ENCODE measurements around the gene DEDD. TPM values are rescaled to one million over a fixed set of nuclear protein-coding genes. Genes with fewer than 3 reads are reported as not detected.

The DEDD gene
- total and polyA plus RNA-seq, 10 of the 15 experiments (the other 5 are each of a cell fraction or from before 2014, with no cell fraction given): 13.6 to 33.9 (median 30.3) TPM

DNA sequence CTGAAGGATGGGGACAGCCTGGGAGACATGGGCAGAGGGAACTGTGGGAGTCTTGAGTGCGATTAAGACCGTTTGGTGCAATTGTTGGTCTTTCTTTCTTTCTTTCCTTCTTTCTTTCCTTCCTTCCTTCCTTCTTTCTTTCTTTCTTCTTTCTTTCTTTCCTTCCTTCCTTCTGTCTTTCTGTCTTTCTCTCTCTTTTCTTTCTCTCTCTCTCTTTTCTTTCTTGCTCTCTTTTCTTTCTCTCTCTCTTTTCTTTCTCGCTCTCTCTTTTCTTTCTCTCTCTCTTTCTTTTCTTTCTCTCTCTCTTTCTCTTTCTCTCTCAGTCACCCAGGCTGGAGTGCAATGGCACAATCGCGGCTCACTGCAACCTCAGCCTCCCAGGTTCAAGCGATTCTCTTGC, 37.2 kb downstream of the DEDD start:
- CTCF ChIA-PET: interaction anchor here (0.6 to 7.6 kb wide), 10 partner anchors 10 to 142 kb away, joined by 3 to 181 read pairs (median 6); partner anchors contain the start of genes ARHGAP30, ITLN2, TSTD1 and USF1
- WGBS (ENCODE audit: insufficient coverage, insufficient replicate concordance, low lambda C conversion rate, missing lambda C conversion rate): 96% methylated on average over 6 of the region's 6 CpGs
- in situ Hi-C loops (cut with MboI) (no loop called here), intact Hi-C loops (cut with micrococcal nuclease; ENCODE audit: unreplicated experiment) (no loop called here)
- Histone ChIP-seq H3K4me1 (ENCODE audit: control insufficient read depth, insufficient read depth, low read length) (peaks cover 39% of the 10 kb centered on the region), H3K4me3 (no peak overlapping the region), H3K9me3 (replicated peaks; ENCODE audit: control insufficient read depth, insufficient read depth, low read length) (no peaks in the 10 kb centered on the region), H3K4me2 (ENCODE audit: control insufficient read depth, insufficient read depth) (no peak overlapping the region; the same call in 1 of the 2 replicates), H3K9ac (ENCODE audit: control insufficient read depth, insufficient read depth, low read length) (no peak overlapping the region), H4K20me1 (ENCODE audit: control insufficient read depth, insufficient read depth) (no peaks in the 10 kb centered on the region), H3K27me3 (replicated peaks in 1 of 2; ENCODE audit: control insufficient read depth in 2 of 2, insufficient read depth in 2 of 2, low read length in 1 of 2) (no peaks in the 10 kb centered on the region), H3K36me3 (ENCODE audit: control insufficient read depth in 2 of 2, insufficient read depth in 2 of 2, low read length in 1 of 2) (peaks cover 0 to 8% of the 10 kb centered on the region in 2 experiments; a peak in 3 of 4 replicates), H3K27ac (ENCODE audit: control insufficient read depth, insufficient read depth) (no peak overlapping the region), H3K79me2 (ENCODE audit: control insufficient read depth, insufficient read depth, low read length) (no peaks in the 10 kb centered on the region), H2AFZ (ENCODE audit: control insufficient read depth, low read depth, low read length) (no peak overlapping the region)
- BruUV-seq (replicated peaks): no TSS peak
- SMC1A ChIA-PET (ENCODE audit: uncharacterized antibody, unreplicated experiment): interaction anchor here (0.9 to 7.0 kb wide), 12 partner anchors 10 to 141 kb away, joined by 3 to 110 read pairs (median 6); partner anchors contain the start of genes ARHGAP30, F11R, ITLN2 and NIT1
- POLR2A ChIA-PET: interaction anchor here (0.6 to 5.6 kb wide), 6 partner anchors 10 to 76 kb away, joined by 3 to 66 read pairs (median 4); partner anchors contain the start of genes ARHGAP30, F11R and USF1
- DNase-seq (ENCODE audit: low read depth, low spot score) (no peak), FAIRE-seq (no peak), ATAC-seq (no peak)
- TF ChIP-seq, protein P1, sequence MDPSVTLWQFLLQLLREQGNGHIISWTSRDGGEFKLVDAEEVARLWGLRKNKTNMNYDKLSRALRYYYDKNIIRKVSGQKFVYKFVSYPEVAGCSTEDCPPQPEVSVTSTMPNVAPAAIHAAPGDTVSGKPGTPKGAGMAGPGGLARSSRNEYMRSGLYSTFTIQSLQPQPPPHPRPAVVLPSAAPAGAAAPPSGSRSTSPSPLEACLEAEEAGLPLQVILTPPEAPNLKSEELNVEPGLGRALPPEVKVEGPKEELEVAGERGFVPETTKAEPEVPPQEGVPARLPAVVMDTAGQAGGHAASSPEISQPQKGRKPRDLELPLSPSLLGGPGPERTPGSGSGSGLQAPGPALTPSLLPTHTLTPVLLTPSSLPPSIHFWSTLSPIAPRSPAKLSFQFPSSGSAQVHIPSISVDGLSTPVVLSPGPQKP (IDR thresholded peaks at IDR 0.05; ENCODE audit: low read depth, low read length): no peak
- RAD21 ChIA-PET (ENCODE audit: unreplicated experiment): interaction anchor here (4.7 to 6.7 kb wide), 2 partner anchors 24 to 49 kb away, joined by 40 to 90 read pairs; partner anchors contain the start of genes ARHGAP30 and USF1

DNA sequence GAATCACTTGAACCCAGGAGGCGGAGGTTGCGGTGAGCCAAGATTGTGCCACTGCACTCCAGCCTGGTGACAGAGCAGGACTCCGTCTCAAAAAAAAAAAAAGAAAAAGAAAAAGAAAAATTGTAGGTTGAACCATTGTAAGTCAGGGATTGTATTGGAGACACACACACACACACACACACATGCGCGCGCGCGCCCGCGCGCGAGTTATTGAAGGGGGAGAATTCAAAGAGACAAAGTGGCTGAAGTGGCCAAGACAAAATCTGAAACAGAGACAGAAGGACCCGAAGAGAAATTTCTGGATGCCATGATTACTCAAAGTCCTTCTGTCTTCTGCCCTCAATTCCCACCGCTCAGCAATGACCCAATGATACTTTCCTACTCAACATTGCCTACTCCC, 38.0 kb downstream of the DEDD start:
- RAD21 ChIA-PET (ENCODE audit: unreplicated experiment): interaction anchor here (6.7 kb wide), 1 partner anchor 24 kb away, joined by 90 read pairs; the partner anchor contains the start of gene ARHGAP30
- Histone ChIP-seq H3K9me3 (replicated peaks; ENCODE audit: control insufficient read depth, insufficient read depth, low read length) (no peaks in the 10 kb centered on the region), H3K4me1 (ENCODE audit: control insufficient read depth, insufficient read depth, low read length) (peaks cover 39% of the 10 kb centered on the region), H3K27ac (ENCODE audit: control insufficient read depth, insufficient read depth) (no peak overlapping the region), H3K79me2 (ENCODE audit: control insufficient read depth, insufficient read depth, low read length) (no peaks in the 10 kb centered on the region), H3K36me3 (ENCODE audit: control insufficient read depth in 2 of 2, insufficient read depth in 2 of 2, low read length in 1 of 2) (peaks cover 0 to 4% of the 10 kb centered on the region in 2 experiments; a peak in 2 of 4 replicates), H3K27me3 (replicated peaks in 1 of 2; ENCODE audit: control insufficient read depth in 2 of 2, insufficient read depth in 2 of 2, low read length in 1 of 2) (no peaks in the 10 kb centered on the region), H3K9ac (ENCODE audit: control insufficient read depth, insufficient read depth, low read length) (no peak overlapping the region), H4K20me1 (ENCODE audit: control insufficient read depth, insufficient read depth) (no peaks in the 10 kb centered on the region), H3K4me3 (no peak overlapping the region), H3K4me2 (ENCODE audit: control insufficient read depth, insufficient read depth) (no peak overlapping the region), H2AFZ (ENCODE audit: control insufficient read depth, low read depth, low read length) (no peak overlapping the region)
- 99% methylated on average over 13 of the region's 14 CpGs for WGBS (ENCODE audit: insufficient coverage, insufficient replicate concordance, low lambda C conversion rate, missing lambda C conversion rate)
- FAIRE-seq (no peak), ATAC-seq (no peak), DNase-seq (ENCODE audit: low read depth, low spot score) (no peak)
- intact Hi-C loops (cut with micrococcal nuclease; ENCODE audit: unreplicated experiment): no loop called here
- no TSS peak for BruUV-seq (replicated peaks)
- in situ Hi-C loops (cut with MboI): no loop called here
- POLR2A ChIA-PET: interaction anchor here (0.6 to 5.6 kb wide), 4 partner anchors 11 to 591 kb away, joined by 3 to 66 read pairs (median 4); partner anchors contain the start of gene ARHGAP30
- SMC1A ChIA-PET (ENCODE audit: uncharacterized antibody, unreplicated experiment): interaction anchor here (0.9 to 7.0 kb wide), 9 partner anchors 20 to 97 kb away, joined by 3 to 110 read pairs (median 7); partner anchors contain the start of genes ARHGAP30, DEDD, F11R and NIT1
- CTCF ChIA-PET: interaction anchor here (1.0 to 7.6 kb wide), 6 partner anchors 10 to 101 kb away, joined by 3 to 181 read pairs (median 58); partner anchors contain the start of genes ARHGAP30, TSTD1 and USF1
- TF ChIP-seq MXI1 (IDR thresholded peaks at IDR 0.05; ENCODE audit: low read depth, low read length) (no peak), CBX3 (IDR thresholded peaks at IDR 0.05; ENCODE audit: borderline replicate concordance, low read depth) (no peak), ZNF274 (IDR thresholded peaks at IDR 0.05; ENCODE audit: insufficient read depth, insufficient read length) (no peak), MEF2B (IDR thresholded peaks at IDR 0.05; ENCODE audit: partially characterized antibody, poor library complexity, severe bottlenecking) (no peak)
- TF ChIP-seq, protein P2, sequence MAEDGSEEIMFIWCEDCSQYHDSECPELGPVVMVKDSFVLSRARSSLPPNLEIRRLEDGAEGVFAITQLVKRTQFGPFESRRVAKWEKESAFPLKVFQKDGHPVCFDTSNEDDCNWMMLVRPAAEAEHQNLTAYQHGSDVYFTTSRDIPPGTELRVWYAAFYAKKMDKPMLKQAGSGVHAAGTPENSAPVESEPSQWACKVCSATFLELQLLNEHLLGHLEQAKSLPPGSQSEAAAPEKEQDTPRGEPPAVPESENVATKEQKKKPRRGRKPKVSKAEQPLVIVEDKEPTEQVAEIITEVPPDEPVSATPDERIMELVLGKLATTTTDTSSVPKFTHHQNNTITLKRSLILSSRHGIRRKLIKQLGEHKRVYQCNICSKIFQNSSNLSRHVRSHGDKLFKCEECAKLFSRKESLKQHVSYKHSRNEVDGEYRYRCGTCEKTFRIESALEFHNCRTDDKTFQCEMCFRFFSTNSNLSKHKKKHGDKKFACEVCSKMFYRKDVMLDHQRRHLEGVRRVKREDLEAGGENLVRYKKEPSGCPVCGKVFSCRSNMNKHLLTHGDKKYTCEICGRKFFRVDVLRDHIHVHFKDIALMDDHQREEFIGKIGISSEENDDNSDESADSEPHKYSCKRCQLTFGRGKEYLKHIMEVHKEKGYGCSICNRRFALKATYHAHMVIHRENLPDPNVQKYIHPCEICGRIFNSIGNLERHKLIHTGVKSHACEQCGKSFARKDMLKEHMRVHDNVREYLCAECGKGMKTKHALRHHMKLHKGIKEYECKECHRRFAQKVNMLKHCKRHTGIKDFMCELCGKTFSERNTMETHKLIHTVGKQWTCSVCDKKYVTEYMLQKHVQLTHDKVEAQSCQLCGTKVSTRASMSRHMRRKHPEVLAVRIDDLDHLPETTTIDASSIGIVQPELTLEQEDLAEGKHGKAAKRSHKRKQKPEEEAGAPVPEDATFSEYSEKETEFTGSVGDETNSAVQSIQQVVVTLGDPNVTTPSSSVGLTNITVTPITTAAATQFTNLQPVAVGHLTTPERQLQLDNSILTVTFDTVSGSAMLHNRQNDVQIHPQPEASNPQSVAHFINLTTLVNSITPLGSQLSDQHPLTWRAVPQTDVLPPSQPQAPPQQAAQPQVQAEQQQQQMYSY (CRISPR knock-in tag; IDR thresholded peaks at IDR 0.05): no peak
- TF ChIP-seq, protein P3, sequence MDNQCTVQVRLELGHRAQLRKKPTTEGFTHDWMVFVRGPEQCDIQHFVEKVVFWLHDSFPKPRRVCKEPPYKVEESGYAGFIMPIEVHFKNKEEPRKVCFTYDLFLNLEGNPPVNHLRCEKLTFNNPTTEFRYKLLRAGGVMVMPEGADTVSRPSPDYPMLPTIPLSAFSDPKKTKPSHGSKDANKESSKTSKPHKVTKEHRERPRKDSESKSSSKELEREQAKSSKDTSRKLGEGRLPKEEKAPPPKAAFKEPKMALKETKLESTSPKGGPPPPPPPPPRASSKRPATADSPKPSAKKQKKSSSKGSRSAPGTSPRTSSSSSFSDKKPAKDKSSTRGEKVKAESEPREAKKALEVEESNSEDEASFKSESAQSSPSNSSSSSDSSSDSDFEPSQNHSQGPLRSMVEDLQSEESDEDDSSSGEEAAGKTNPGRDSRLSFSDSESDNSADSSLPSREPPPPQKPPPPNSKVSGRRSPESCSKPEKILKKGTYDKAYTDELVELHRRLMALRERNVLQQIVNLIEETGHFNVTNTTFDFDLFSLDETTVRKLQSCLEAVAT (IDR thresholded peaks at IDR 0.05): no peak
- TF ChIP-seq, protein P4, sequence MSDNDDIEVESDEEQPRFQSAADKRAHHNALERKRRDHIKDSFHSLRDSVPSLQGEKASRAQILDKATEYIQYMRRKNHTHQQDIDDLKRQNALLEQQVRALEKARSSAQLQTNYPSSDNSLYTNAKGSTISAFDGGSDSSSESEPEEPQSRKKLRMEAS (IDR thresholded peaks at IDR 0.05; ENCODE audit: low read depth, low read length): no peak

Measured in GM12878 (cell line).